Endothelial cell of umbilical vein (primary cell): ENCODE data around the gene IP6K1. TPM values are rescaled to one million over a fixed set of nuclear protein-coding genes. Genes with fewer than 3 reads are reported as not detected.

Experiments
- BruUV-seq: library from RNA; stranded (reverse); fragments of 400-500 nt; replicated peaks from 2 replicates; lab custom pipeline; 2021; lab: Mats Ljungman, UMichigan
- CTCF ChIA-PET: fragments of 300-600, 350-600 bp; sonication (Branson Sonifier 250); formaldehyde crosslinking; loops from one replicate; lab custom pipeline; 2021; ENCODE audit warnings: antibody characterized with exemption, inconsistent platforms; lab: Charles Lee
- POLR2A ChIA-PET: fragments of 300-600, 350-600 bp; sonication (Branson Sonifier 250); formaldehyde crosslinking; loops from one replicate; lab custom pipeline; 2021; ENCODE audit warnings: antibody characterized with exemption, inconsistent platforms; lab: Charles Lee
- DNase-seq: peaks from one replicate; pipeline ENCODE4 v3.0.0-alpha.2; 2011; ENCODE audit warnings: low read depth, low spot score
- FAIRE-seq: peaks from 2 replicates; lab custom pipeline; 2011; peaks lifted over from hg19 to GRCh38; lab: Jason Lieb, UNC
- H2AFZ ChIP-seq: 2 replicates; pipeline ENCODE4 v1.6.0; 2012; ENCODE audit warnings: low read depth, low read length, control low read depth, inconsistent platforms
- H3K27ac ChIP-seq: 2 replicates; pipeline ENCODE4 v1.5.1; 2011; ENCODE audit warnings: low read depth, mild to moderate bottlenecking, control low read depth, low read length, moderate library complexity; ENCODE audit not compliant: insufficient read depth
- H3K27me3 ChIP-seq, 2 experiments: 2 replicates each; pipeline versions ENCODE4 v1.6.0 to v1.6.1; 2011; ENCODE audit warnings: low read length in 2 of 2, mixed read lengths in 1 of 2; ENCODE audit not compliant: control insufficient read depth in 2 of 2, insufficient read depth in 2 of 2
- H3K36me3 ChIP-seq, 2 experiments: 2 replicates in 1 of 2; 3 replicates in 1 of 2; pipeline ENCODE4 v1.5.1; 2011; ENCODE audit warnings: low read length in 2 of 2, mild to moderate bottlenecking in 1 of 2, moderate library complexity in 1 of 2; ENCODE audit not compliant: control insufficient read depth in 2 of 2, insufficient read depth in 2 of 2; ENCODE audit errors: extremely low read depth in 1 of 2
- H3K4me1 ChIP-seq: 3 replicates; pipeline ENCODE4 v1.5.1; 2011; ENCODE audit warnings: mild to moderate bottlenecking, low read length; ENCODE audit not compliant: control insufficient read depth, insufficient read depth; ENCODE audit errors: extremely low read depth
- H3K4me2 ChIP-seq: 2 replicates; pipeline ENCODE4 v1.6.1; 2011; ENCODE audit warnings: low read length, control low read depth, mixed read lengths; ENCODE audit not compliant: insufficient read depth
- H3K4me3 ChIP-seq, 3 experiments: fragments of 200-600 bp in 1 of 3; sonication (generic), shearing (Covaris generic) in 1 of 3; replicated peaks in 1 of 3; 2 replicates each; pipeline ENCODE4 v1.5.1; 2011 to 2016; ENCODE audit warnings: control low read depth in 3 of 3, low read length in 3 of 3, mild to moderate bottlenecking in 2 of 3, inconsistent platforms in 1 of 3, low read depth in 1 of 3, moderate library complexity in 1 of 3; ENCODE audit not compliant: insufficient read depth in 1 of 3
- H3K79me2 ChIP-seq: 2 replicates; pipeline ENCODE4 v1.6.0; 2012; ENCODE audit warnings: low read length, inconsistent platforms; ENCODE audit not compliant: control insufficient read depth, insufficient read depth
- H3K9ac ChIP-seq: replicated peaks from 2 replicates; pipeline ENCODE3; 2011; ENCODE audit warnings: low read length, control low read depth; ENCODE audit not compliant: insufficient read depth; ENCODE audit errors: extremely low read depth
- H3K9me1 ChIP-seq: replicated peaks from 3 replicates; pipeline ENCODE4 v1.6.0; 2011; ENCODE audit warnings: mild to moderate bottlenecking, low read length; ENCODE audit not compliant: control insufficient read depth, insufficient read depth; ENCODE audit errors: extremely low read depth
- H3K9me3 ChIP-seq: replicated peaks from 2 replicates; pipeline ENCODE4 v1.5.1; 2012; ENCODE audit warnings: low read length, inconsistent platforms; ENCODE audit not compliant: control insufficient read depth, insufficient read depth
- H4K20me1 ChIP-seq: replicated peaks from 2 replicates; pipeline ENCODE3; 2011; ENCODE audit warnings: mild to moderate bottlenecking, low read length; ENCODE audit not compliant: control insufficient read depth, insufficient read depth; ENCODE audit errors: extremely low read depth
- CTCF ChIP-seq, 2 donors: IDR thresholded peaks; 1 replicate in 1 of 2; 2 replicates in 1 of 2; pipeline ENCODE4 v1.5.1; 2011; ENCODE audit warnings: low read length in 2 of 2, mild to moderate bottlenecking in 2 of 2, moderate library complexity in 2 of 2, control low read depth in 1 of 2, inconsistent platforms in 1 of 2, low read depth in 1 of 2; ENCODE audit not compliant: insufficient read depth in 1 of 2; ENCODE audit errors: extremely low read depth in 1 of 2
- EZH2 ChIP-seq: IDR thresholded peaks from 2 replicates; pipeline ENCODE4 v1.6.1; 2012; ENCODE audit warnings: borderline replicate concordance, low read depth, mild to moderate bottlenecking, moderate library complexity, low read length, inconsistent platforms; ENCODE audit not compliant: severe bottlenecking
- FOS ChIP-seq: IDR thresholded peaks from 2 replicates; pipeline ENCODE4 v1.6.1; 2011; ENCODE audit warnings: mild to moderate bottlenecking, low read length, moderate library complexity, borderline replicate concordance; ENCODE audit not compliant: insufficient read depth
- GATA2 ChIP-seq: IDR thresholded peaks from 2 replicates; pipeline ENCODE4 v1.7.0; 2011; ENCODE audit warnings: low read depth, mild to moderate bottlenecking, moderate library complexity, mixed read lengths, low read length; ENCODE audit not compliant: insufficient read length, insufficient read depth
- JUN ChIP-seq: IDR thresholded peaks from 2 replicates; pipeline ENCODE4 v1.6.1; 2011; ENCODE audit warnings: borderline replicate concordance, low read depth; ENCODE audit not compliant: insufficient read length, insufficient read depth
- MYC ChIP-seq: IDR thresholded peaks from one replicate; pipeline ENCODE4 v1.6.1; 2011; ENCODE audit warnings: mild to moderate bottlenecking, low read depth, low read length
- POLR2A ChIP-seq: IDR thresholded peaks from 2 replicates; pipeline ENCODE4 v1.6.1; 2012; ENCODE audit warnings: low read depth, mild to moderate bottlenecking, control low read depth, low read length
- POLR2AphosphoS5 ChIP-seq: IDR thresholded peaks from 2 replicates; pipeline ENCODE4 v1.6.1; 2012; ENCODE audit warnings: low read depth, mild to moderate bottlenecking, control low read depth, low read length, moderate library complexity; ENCODE audit not compliant: insufficient read depth
- dilution Hi-C: fragments of 300-500 bp; cut with MboI; formaldehyde crosslinking; loops from one replicate; pipeline ENCODE4 v1.15.0; 2019; ENCODE audit warnings: low sequenced_read_pairs; ENCODE audit not compliant: extremely low pct_ligation_motif_present
- intact Hi-C: fragments of 100-400 bp; cut with micrococcal nuclease; formaldehyde crosslinking; loops from one replicate; pipeline ENCODE4 v1.10.0; 2022
- polyA plus RNA-seq, 4 experiments: library from polyadenylated mRNA; depleted of rRNA in 3 of 4; stranded (reverse) in 3 of 4; unstranded in 1 of 4; fragments of >200 nt; gene quantifications; 2 replicates each; pipeline versions ENCODE4 v1.2.1 to v1.2.3, GENCODE V29; 2011 to 2012; ENCODE audit warnings: missing spikeins in 1 of 4
- total RNA-seq: library from RNA; stranded (reverse); gene quantifications from 2 replicates; pipeline ENCODE4 v1.2.3, GENCODE V29; 2021
- TF ChIP-seq, protein P1 (sequence below): IDR thresholded peaks from 2 replicates; pipeline ENCODE4 v1.6.1; 2011; ENCODE audit not compliant: insufficient read depth, insufficient read length

The IP6K1 gene
- total and polyA plus RNA-seq, 2 donors (not counting 3 experiments of a cell fraction or from before 2014, with no cell fraction given) = 42.7 to 60.8 TPM

DNA sequence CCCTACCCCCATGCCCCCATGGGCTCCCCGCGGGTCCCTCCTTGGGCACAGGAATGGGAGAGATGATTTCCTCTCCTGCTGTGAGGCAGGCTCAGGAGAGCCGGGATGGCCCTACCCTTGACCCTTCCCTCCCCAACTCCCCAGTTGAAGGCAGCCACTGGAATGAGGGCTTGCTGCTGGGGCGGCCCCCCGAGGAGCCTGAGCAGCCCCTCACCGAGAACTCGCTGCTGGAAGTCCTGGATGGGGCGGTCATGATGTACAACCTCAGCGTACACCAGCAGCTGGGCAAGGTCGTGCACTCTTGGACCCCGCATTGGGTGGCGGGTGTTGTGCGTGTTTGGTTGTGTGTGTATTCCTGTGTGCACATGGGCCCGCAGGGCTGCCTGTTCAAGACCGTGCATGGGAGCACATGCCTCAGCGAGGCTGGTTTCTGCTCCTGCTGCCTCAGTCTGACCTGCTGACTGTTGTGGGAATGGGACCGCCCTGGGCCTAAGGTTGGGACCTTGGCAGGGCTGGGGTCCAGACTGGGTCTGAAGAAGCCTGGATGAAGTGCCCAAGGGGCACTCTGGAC lies 80.9 kb downstream of the IP6K1 start:
- FAIRE-seq = no peak
- TF ChIP-seq JUN = no peak
- TF ChIP-seq FOS = no peak
- TF ChIP-seq EZH2 = no peak
- no peak for TF ChIP-seq POLR2A
- TF ChIP-seq, protein P1, sequence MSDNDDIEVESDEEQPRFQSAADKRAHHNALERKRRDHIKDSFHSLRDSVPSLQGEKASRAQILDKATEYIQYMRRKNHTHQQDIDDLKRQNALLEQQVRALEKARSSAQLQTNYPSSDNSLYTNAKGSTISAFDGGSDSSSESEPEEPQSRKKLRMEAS = no peak
- no peak for TF ChIP-seq GATA2
- TF ChIP-seq MYC = no peak
- TF ChIP-seq POLR2AphosphoS5 = no peak
- no peak for TF ChIP-seq CTCF (IDR thresholded peaks at IDR 0.05; ENCODE audit: extremely low read depth in 1 of 2, insufficient read depth in 1 of 2, low read depth in 1 of 2, low read length in 2 of 2)
- Histone ChIP-seq H3K9me3 (no peaks in the 10 kb centered on the region), H3K9me1 (no peaks in the 10 kb centered on the region), H3K27ac (no peak overlapping the region), H3K4me2 (no peak overlapping the region), H3K27me3 (no peaks in the 10 kb centered on the region), H2AFZ (no peak overlapping the region), H3K9ac (no peak overlapping the region), H3K79me2 (no peaks in the 10 kb centered on the region), H4K20me1 (no peaks in the 10 kb centered on the region), H3K4me1 (peaks cover 5% of the 10 kb centered on the region), H3K4me3 (no peak overlapping the region), H3K36me3 (peaks cover 0 to 16% of the 10 kb centered on the region in 2 experiments)
- intact Hi-C loops (no loop called here), dilution Hi-C loops (no loop called here)
- ChIA-PET CTCF (no interaction called here), POLR2A (no interaction called here)
- BruUV-seq = no TSS peak
- DNase-seq = no peak
